Activated CD8-positive, alpha-beta memory T cell treated with anti-CD3 and anti-CD28 coated beads for 48 hours (primary cell): ENCODE measurements around the gene WDR49.

Experiments used
- DNase-seq, 3 experiments: peaks; one replicate each; pipeline ENCODE4 v3.0.0-alpha.2; 2020; ENCODE audit warnings: low read depth in 2 of 3, low spot score in 2 of 3

Gene WDR49

DNA sequence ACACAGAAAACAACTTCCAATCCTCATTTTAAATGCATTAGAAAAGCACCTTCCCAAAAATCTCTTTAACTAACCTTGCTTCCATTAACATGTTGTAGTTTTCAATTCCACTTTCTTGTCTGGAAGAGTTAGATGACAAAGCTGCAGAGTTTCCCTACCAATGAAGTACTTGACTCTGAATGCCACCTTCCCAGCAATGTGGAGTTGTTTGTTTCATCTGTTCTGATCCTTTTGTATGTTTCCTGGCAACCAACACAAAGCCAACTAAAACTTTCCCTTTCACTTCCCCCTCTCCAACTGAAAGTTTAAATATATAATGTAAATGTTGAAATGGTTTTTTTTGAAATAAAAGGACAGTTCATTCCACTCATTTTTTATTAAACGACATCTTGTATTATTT is at the start of gene WDR49:
TSS of gene WDR49 (minus strand) at position 183 of the 400 bp plus-strand sequence. CDS start 517 bp downstream, outside the sequence.
- no peak for DNase-seq

DNA sequence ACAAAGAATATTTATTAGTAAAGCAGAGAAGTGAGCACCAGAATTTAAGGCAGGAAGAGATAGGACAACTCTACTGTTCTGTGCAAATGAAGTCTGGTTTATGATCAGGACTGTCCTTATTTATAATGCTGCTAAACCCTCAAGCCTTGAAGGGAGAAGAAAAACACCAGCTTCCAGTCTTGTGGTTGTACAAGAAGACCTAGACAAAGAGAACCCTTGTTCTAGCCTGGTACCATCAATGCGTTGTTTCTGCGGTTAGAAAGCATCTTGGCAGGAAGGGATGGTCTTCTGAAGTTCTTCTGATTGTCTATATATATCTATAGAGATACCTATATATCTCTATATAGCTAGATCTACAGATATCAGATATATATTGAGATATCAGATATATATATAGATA is 47.2 kb upstream of the WDR49 start:
- DNase-seq = no peak

DNA sequence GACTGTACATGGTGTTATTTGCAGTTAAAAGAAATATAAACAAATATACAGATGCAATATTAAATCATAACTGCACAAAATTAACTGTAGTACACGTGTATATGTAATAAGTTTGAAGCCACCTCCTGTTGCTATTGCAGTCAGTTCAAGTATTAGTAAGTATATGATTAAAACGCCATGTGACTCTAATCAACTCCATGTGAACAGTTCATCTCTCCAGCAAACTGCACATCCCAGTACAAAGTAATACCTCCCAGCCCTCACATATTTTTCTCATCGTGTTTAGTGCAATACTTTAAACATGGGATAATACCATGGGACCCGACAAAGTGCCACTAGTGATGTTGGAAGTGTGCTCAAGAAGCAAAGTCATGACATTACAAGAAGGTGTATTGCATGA is 46.3 kb upstream of the WDR49 start:
- DNase-seq = no peak

DNA sequence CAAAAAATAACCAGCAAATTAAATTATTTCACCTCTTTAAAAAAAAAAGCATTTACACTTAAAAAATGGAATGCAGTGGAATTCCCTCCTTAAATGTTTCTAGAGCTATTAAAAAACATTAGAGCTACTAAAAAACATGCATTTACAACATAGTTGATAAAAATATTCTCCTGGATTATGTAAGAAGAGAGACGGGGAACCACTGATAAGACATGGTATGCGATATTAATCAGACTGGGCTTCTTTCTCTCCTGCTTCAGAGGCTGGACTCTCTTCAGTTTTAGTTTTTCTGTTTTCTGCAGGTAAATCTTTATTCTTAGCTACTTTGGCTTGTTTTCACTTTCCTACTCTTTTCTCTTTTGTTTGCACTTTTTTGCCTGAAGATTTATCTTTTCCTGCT is 40.4 kb upstream of the WDR49 start:
- no peak for DNase-seq

DNA sequence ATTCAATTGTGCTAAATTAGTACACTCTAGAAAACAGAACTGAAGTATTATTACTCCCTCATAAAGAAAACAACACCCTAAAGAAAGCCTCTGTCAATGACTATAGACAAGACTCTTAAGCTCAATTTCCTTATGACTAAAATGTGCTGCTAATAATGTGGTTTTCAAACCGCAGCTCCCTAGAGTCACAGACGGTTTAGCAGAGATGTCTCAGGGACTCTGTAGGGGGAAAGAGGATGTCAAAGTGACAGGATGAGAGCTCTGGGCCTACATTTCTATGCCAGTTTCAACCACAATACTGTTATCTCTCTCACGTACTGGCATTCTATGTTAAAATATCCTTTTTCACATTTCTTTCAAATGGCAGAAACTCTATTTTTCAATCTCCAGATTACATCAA is 37.6 kb upstream of the WDR49 start:
- peak in 1 of 3 experiments; percentile 1 for DNase-seq

DNA sequence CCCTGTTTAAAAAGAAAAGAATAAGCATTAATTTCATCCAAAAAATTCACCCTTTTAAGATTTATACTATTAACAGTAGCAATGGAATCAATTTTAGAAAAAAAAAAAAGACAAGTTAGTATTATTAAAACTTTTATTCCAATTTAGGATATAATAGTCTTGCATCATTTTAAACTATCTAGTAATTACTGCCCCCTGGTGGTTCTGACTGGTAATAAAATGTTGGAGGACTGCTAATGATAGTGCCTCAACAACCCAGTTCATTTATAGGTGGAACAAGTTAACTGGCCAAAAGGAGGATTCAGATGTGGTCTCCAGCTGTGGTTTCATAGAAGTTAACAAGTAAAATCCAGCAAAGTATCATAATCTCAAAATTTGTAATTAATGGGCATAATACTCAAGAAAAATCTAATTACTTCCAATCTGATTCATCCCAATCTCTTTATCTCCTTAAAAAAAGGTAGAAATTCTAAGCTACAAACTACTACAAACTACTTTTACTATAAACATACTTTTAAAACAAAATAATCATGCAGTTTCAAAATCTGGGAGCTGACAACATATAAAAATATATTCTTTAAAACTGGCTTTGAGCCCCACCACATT is 30.7 kb upstream of the WDR49 start:
- DNase-seq = peak in 1 of 3 experiments; percentile 19

DNA sequence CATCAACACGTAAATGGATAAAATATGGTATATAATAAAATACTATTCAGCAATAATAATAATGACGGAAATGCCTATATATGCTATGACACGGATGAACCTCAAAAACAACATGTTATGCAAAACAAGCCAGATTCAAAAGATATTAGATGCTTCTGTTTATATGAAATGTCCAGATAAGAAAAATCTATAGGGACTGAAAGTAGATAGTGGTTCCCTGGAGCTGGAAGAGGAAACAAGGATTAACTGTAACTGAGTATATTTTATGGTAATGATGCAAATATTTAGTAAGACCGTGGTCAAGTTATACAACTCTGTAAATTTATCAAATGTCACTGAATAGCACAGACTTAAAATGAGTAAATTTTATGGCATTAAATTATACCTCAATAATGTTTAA is 25.8 kb upstream of the WDR49 start:
- no peak for DNase-seq

DNA sequence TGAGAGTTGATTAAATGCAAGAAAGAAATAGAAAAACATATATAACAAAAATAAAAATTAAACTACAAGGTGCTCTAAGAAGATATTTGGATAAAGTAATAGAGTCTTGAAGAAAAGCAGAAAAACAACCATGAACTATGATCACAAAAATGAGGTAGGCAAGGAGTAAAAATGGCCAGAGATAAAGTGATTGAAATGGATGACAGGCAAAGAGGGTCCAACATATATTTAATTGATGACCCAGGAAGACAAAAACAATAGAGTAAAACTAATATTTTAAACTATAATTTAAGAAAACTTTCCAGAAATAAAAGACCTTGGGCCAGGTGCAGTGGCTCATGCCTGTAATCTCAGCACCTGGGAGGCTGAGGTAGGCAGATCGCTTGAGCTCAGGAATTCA is 22.1 kb upstream of the WDR49 start:
- no peak for DNase-seq

DNA sequence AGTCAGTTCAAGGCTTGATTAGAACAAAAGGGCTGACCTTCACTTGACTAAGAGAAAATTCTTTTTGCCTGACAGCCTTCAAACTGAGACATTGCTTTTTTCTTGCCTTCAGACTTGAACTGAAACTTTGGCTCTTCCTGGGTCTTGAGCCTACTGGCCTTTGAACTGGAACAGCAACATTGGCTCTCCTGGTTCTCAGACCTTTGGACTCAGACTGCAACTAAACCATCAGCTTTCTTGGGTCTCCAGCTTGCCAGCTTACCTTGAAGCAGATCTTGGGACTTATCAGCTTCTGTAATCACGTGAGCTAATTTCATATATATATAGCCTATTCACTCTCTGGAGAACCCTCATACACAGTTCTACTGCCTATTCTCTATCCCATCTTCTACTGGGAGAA is 19.5 kb upstream of the WDR49 start:
- DNase-seq = no peak

DNA sequence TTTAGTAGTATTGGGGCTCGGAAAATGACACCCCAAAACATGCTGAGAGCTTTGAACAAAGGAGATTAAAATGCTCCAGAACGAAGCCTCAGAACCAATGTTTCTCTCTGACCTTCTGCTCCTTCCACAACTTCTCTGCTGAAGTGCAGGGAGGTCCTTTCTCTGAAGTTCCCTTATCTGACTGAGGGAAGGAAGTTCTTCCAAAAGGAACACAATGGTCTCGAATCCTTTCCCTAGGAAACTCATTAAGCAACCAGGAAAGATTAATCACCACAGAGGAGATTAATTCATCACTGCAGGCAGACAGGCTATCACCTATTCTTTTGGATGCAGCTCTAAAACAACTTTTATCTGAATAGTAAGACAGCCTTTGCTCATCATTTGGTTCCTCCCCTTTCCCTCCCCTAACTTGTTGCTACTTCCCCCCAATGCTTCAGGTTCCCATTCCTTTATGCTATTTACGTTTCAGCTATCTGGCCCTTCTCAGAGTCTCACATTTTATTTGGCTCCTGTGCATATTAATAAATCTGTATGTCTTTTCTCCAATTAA is 18.2 kb upstream of the WDR49 start:
- DNase-seq = no peak

DNA sequence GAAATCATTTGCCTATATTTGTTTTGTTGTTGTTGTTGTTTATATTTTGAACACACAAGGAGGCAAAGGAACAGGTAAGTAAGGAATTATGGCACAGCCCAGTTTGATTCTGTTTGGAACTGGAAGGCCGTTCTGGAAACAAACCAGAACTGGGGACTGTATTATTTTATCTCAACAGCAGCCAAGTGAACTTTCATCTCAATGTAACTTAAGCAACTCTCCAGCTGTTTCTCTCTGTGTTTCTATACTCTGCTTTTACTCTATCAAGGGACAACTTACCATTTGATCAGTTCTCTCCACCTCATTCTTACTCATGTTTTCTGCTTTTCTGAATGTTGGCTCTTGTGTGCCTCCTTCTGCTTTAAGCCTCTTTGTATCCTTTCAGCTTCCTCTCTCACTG is 16.0 kb upstream of the WDR49 start:
- DNase-seq = no peak

DNA sequence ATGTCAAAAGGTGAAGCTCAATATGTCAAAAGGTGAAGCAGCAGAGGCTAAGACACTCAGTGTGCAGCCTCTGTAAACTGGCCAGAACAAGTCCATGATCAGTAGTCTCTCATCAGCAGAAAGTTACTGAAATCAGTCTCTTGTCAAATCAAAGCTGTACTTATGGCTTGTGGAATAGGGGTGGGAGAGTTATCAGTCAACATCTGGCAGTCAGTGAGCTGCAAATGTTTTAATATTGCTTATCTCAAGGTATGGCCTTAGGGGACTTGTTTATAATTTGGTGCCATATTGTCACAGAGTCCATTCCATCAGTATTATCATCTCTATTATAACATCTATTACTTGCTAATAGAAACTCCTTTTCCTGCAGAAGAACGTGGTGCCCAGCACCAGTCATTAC is 14.9 kb upstream of the WDR49 start:
- no peak for DNase-seq

DNA sequence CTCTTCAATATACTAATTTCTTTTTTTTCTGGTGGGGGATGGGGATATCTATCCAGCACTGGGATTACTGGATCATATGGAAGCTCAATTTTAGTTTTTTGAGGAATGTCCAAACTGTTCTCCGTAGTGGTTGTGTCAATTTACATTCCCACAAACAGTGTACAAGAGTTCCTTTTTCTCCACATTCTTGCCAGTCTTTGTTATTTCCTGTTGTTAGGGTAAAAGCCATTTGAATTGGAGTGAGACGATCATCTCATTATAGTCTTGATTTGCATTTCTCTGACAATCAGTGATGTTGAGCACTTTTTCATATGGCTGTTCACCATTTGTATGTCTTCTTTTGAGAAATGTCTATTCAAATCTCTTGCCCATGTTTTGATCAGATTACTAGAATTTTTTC is 12.8 kb upstream of the WDR49 start:
- DNase-seq = no peak

DNA sequence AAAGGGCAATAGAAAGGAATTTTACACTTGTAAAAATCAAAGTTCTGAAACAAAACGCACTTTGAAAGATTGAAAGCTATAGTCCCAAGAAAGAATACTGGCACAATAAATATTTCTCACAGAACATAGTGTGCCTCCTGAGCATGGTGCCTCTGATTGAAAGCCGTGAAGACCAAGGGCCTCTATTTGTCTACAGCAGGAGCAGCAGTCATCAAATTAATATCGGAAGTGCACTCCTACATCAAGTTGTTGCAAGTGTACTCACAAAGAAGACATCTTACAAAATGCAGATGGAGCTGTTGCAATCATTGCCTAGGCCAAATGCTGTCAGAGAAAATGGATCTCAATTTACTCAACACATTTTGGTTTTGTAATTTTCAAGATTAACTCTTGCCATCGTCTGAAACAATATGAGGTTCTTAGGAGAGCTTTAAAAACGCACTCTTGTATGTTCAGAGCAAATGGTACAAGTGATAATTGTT is 9.2 kb upstream of the WDR49 start:
- no peak for DNase-seq

DNA sequence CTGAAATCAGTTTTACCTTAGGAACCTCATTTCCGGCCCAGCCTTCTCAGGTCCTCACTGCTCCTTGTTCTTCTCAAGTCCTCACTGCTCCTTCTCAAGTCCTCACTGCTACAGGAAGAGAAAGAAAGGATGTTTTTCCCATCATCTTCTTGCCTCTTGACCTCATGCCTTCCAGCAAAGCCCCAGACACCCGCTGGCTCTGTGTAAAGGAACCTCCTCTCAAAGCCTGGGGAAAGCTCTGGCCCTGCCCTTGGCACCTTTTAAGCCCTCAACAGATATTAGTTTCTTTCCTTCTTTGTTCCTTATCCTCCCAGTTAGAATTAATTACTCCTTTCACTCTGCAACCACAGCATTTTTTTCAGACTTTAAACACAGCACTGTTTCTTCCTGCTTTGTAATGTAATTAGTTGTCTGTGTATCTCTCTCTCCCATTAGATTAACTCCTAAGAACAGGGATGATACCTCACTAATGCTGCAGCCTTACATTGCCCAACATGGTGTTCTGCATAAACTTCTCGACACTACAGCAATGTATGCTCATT is 4.0 kb upstream of the WDR49 start:
- no peak for DNase-seq

DNA sequence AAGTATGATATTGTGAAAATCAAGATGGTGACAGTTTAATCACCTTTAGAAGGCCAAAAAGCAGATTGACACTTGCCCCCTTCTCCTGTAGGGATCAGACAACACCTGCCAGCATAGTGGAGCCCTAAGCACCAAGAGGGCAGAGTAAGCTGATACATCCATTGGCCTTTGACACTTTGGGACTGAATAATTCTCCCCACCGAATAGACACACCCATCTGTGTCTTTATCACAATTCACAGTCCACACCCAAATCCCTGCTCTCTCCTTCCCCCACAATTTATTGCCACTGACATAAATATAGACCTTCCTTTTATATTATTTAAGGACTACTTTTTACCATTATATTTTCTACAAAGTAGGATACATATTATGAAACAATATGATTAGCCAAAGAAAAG is 3.1 kb upstream of the WDR49 start:
- DNase-seq = no peak

DNA sequence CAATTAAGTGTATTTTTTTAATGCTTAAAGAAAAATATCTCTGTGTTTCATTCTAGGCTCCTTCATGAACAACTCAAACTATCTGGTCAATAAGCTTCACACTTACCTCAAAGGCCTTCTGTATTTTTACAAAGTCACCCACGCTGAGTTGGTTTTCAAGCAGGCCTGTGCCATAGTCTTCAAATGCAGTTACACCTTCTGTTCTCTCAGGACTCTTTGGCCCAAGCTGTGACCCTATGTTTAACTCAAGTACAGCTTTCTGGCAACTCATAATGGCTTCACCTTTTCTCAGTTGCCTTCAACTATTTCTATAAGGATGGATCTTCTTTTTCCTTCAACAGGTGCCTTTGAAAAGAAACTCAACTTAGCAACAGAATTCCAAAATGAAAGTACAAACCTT is 587 bp downstream of the WDR49 start:
- DNase-seq = no peak

DNA sequence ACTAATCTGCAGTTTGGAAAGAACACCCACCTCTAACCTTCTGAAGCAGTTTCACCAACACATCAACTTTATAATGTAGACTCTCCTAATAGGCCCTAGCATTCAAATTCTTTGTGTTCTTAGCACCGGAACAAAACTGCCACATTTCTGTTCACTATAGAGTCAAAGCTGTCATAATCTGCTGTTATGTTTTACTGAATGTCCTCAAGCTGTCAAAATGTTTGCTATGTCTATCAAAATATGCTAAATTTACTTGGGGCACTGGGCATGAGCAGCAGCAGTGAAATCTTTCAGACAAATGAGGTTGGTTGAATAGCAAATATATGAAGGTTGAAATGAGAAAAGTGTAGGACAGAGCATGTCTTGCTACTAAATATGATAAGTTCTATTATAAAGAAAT is 1.9 kb downstream of the WDR49 start:
- no peak for DNase-seq

DNA sequence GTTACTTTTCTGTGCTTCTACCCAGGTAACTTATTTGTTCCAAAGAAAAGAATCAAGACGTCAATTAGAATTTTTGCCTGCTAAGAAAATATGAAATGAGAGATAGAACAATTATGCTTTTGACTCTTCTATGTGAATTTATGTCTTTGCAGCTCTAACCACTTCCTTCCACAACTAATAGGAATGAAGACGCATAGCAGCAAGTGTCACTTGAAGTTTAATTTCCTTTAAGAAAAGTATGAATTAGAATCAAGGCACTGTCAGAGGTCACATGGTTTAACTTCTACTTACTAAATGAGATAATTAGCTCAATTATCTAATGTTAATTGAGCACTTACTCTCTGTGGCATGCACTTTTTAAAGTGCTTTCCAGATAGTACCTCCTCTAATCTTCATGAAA is 3.3 kb downstream of the WDR49 start:
- DNase-seq = no peak

DNA sequence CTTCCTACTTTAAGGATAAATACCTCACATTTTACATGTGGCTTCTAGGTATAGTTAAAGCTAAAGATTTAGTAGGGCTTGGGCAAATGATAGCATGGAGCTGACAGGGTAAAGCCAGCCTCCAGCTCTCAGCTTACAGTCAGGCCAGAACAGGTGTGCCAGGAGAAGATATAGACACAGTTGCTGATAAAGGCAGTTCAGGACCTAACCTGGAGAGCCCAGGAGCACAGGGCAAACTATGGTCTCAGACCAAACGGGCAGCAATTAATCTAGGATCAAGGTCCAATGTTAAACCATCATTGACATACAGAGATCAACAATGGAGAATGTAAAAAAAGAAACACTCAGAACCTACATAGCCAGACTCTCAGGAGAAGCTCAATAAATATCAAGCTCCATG is 4.0 kb downstream of the WDR49 start:
- DNase-seq = no peak

DNA sequence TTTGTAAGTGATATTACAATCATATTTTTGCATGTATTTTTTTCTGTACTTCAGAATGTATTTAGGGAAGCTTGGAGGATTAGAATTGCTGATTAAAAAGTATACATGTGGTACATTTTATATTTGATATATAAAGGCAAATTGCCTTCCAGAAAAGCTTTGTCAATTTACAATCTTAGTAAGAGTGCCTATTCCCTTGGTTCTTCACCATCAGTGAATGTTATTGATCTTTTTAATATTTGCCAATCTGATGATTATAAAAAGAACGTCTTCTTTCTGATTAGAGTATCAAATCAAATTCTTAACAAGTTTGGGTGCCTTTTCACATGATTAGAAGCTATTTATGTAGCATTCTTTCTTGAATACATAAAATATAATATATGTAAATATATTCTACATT is 9.1 kb downstream of the WDR49 start:
- DNase-seq = no peak

DNA sequence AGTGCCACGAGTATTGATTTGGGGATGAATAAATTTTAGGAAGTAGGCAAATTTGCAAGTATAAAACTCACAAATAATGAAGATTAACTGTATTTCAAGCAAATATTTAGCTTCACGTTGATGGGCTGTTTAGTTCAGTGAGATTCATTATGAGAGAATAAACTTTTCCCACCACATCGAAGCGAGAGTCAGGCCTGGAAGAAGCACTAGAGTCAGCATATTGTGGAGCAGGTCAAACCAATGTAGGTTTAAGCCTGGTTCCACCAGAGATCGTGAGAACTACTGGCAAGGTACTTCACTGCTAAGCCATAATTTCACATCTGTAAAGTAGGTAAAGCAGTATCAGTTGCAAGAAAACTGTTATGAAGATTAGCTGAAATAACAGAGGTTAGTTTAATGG is 22.3 kb downstream of the WDR49 start:
- no peak for DNase-seq

DNA sequence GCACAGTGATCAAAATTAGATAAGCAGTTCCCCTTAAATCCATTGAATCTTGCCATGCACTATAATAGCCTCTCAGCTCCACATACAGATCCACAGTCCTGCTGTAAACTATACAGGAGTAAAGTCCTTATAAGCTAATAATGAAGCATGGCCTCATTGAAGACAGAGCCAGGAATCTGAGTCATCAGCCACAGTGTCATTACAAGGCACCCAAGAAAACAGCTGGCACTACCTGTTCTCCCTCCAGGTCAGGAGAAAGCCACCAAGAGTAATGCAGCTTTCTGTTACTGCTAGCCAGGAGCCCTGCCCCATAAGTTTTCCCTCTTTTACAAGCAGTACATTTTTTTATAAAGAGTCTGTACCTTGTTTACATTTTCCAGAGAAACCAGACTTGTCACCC is 27.3 kb downstream of the WDR49 start:
- no peak for DNase-seq
